ENCODE results near the gene VWA3A. TPM values are rescaled to one million over a fixed set of nuclear protein-coding genes. Genes with fewer than 3 reads are reported as not detected.

Gene VWA3A
- total and polyA plus RNA-seq, 2 experiments from 2014 or later, result 0.45 TPM; not detected in 1

GRCh38 chr16:22086440-22086839, 5.9 kb upstream of the VWA3A start:
- H3K4me3 ChIP-seq, result no peak overlapping the region
- H3F3A ChIP-seq (replicated peaks; ENCODE audit: low read depth), result no peaks in the 10 kb centered on the region
- H3K79me2 ChIP-seq (replicated peaks; ENCODE audit: insufficient read depth), result no peaks in the 10 kb centered on the region
- H2AFZ ChIP-seq, result no peak overlapping the region
- Mint-ChIP-seq H3K36me3 (ENCODE audit: low read depth) (no peaks in the 10 kb centered on the region), H3K27ac (no peak overlapping the region), H3K4me1 (no peaks in the 10 kb centered on the region), H3K27me3 (ENCODE audit: insufficient read depth, low read depth, poor library complexity) (no peaks in the 10 kb centered on the region), H3K9me3 (no peaks in the 10 kb centered on the region), H3K4me3 (no peak overlapping the region)
- H3K4me1 ChIP-seq (ENCODE audit: insufficient read depth), result no peaks in the 10 kb centered on the region
- TF ChIP-seq JUNB (IDR thresholded peaks at IDR 0.05; ENCODE audit: unreplicated experiment) (no peak), CTCF (conservative IDR thresholded peaks at IDR 0.05; ENCODE audit: low read depth in 2 of 2) (no peak), ZNF462 (CRISPR knock-in tag; IDR thresholded peaks at IDR 0.05) (no peak)
- H3K9me2 ChIP-seq (ENCODE audit: insufficient read depth), result peaks cover 7% of the 10 kb centered on the region; the same call in 1 of the 2 replicates
- no peak overlapping the region for H3K27ac ChIP-seq (ENCODE audit: low read depth)
- no peaks in the 10 kb centered on the region for H3K36me3 ChIP-seq (ENCODE audit: insufficient read depth)
- no peak overlapping the region for H3K4me2 ChIP-seq
- DNase-seq (ENCODE audit: low spot score) (no peak), ATAC-seq (no peak)
- no peaks in the 10 kb centered on the region for H3K27me3 ChIP-seq (ENCODE audit: insufficient read depth)
- no peaks in the 10 kb centered on the region; the same call in 1 of the 2 replicates for H4K20me1 ChIP-seq (replicated peaks; ENCODE audit: insufficient read depth)

GRCh38 chr16:22088642-22089041, 3.7 kb upstream of the VWA3A start:
- Histone ChIP-seq H3K4me3 (no peak overlapping the region), H3K9me2 (ENCODE audit: insufficient read depth) (peaks cover 10% of the 10 kb centered on the region; the same call in 1 of the 2 replicates), H2AFZ (no peak overlapping the region), H3F3A (replicated peaks; ENCODE audit: low read depth) (no peaks in the 10 kb centered on the region), H3K27ac (ENCODE audit: low read depth) (no peak overlapping the region), H3K4me2 (no peak overlapping the region), H3K27me3 (ENCODE audit: insufficient read depth) (no peaks in the 10 kb centered on the region), H3K36me3 (ENCODE audit: insufficient read depth) (no peaks in the 10 kb centered on the region), H3K4me1 (ENCODE audit: insufficient read depth) (peaks cover 11% of the 10 kb centered on the region; the same call in 1 of the 2 replicates), H3K79me2 (replicated peaks; ENCODE audit: insufficient read depth) (no peaks in the 10 kb centered on the region), H4K20me1 (replicated peaks; ENCODE audit: insufficient read depth) (no peaks in the 10 kb centered on the region; the same call in 1 of the 2 replicates)
- peaks cover 9% of the 10 kb centered on the region for H3K4me1 Mint-ChIP-seq
- DNase-seq (ENCODE audit: low spot score), result no peak
- no peak overlapping the region for H3K4me3 Mint-ChIP-seq
- no peaks in the 10 kb centered on the region for H3K9me3 Mint-ChIP-seq
- H3K36me3 Mint-ChIP-seq (ENCODE audit: low read depth), result no peaks in the 10 kb centered on the region
- no peak for ATAC-seq
- H3K27me3 Mint-ChIP-seq (ENCODE audit: insufficient read depth, low read depth, poor library complexity), result no peaks in the 10 kb centered on the region
- H3K27ac Mint-ChIP-seq, result no peak overlapping the region
- TF ChIP-seq POLR2AphosphoS5 (IDR thresholded peaks at IDR 0.05; ENCODE audit: low read depth) (no peak), ZNF462 (CRISPR knock-in tag; IDR thresholded peaks at IDR 0.05) (no peak)
